Right lobe of liver (tissue), 6 donors: ENCODE data around the gene FOXR1. TPM values are rescaled to one million over a fixed set of nuclear protein-coding genes. Genes with fewer than 3 reads are reported as not detected.
A peak's percentile ranks its signal among the peaks of the same experiment; 100 is the strongest.

Experiments used
- ATAC-seq, 4 donors: fragments of 200-7000 bp; cut with Tn5 transposase; one replicate each; pipeline ENCODE4 v1.9.1; 2020; ENCODE audit warnings: mild to moderate bottlenecking in 4 of 4, moderate library complexity in 4 of 4
- DNase-seq, 3 donors: peaks; one replicate each; pipeline ENCODE4 v3.0.0-alpha.2; 2020
- H3K27ac ChIP-seq, 3 donors: fragments of 200-600 bp; one replicate each; pipeline ENCODE4 v1.8.0; 2022
- H3K27me3 ChIP-seq, 2 donors: fragments of 200-600 bp; one replicate each; pipeline ENCODE4 v1.8.0; 2022
- H3K36me3 ChIP-seq, 4 donors: fragments of 200-600 bp; sonication (generic) in 1 of 4; one replicate each; pipeline versions ENCODE4 v1.5.1 to v1.8.0; 2017 to 2022; ENCODE audit warnings: control low read depth in 1 of 4
- H3K4me1 ChIP-seq, 4 donors: fragments of 200-600 bp; sonication (generic) in 1 of 4; one replicate each; pipeline versions ENCODE4 v1.5.1 to v1.8.0; 2017 to 2022; ENCODE audit warnings: control low read depth in 1 of 4
- H3K4me3 ChIP-seq, 3 donors: fragments of 200-600 bp; one replicate each; pipeline ENCODE4 v1.8.0; 2022
- H3K9me3 ChIP-seq, 4 donors: fragments of 200-600 bp; sonication (generic) in 1 of 4; one replicate each; pipeline versions ENCODE4 v1.5.1 to v1.8.0; 2017 to 2022; ENCODE audit warnings: control low read depth in 1 of 4
- CTCF ChIP-seq, 4 donors: fragments of 200-600 bp in 3 of 4; fragments of 450-650 bp in 1 of 4; IDR thresholded peaks; one replicate each; pipeline versions ENCODE4 v1.5.1 to v1.8.0; 2016 to 2022; ENCODE audit warnings: antibody characterized with exemption in 4 of 4, mild to moderate bottlenecking in 2 of 4
- POLR2A ChIP-seq: fragments of 450-650 bp; IDR thresholded peaks from one replicate; pipeline ENCODE4 v1.6.1; 2017; ENCODE audit warnings: antibody characterized with exemption, mild to moderate bottlenecking
- WGBS: methylation state at CpG from one replicate; pipeline ENCODE4 v1.1.6; 2018; ENCODE audit warnings: low coverage, low lambda C conversion rate; ENCODE audit not compliant: insufficient coverage; ENCODE audit errors: missing lambda C conversion rate; 5-methylcytosine and 5-hydroxymethylcytosine counted together
- intact Hi-C, 2 donors: fragments of 100-400 bp; cut with DNase I; formaldehyde crosslinking; loops; one replicate each; pipeline versions ENCODE4 v1.11.2 to v1.14.1; 2022
- total RNA-seq, 6 experiments: library from RNA; depleted of rRNA in 2 of 6; stranded (reverse); fragments of >200 nt in 2 of 6; fragmentation: NEBNext Ultra II Directional in 3 of 6; extraction: Animal tissue kit (Norgen Biotek cat#: 25700) in 3 of 6; gene quantifications; one replicate each; pipeline versions ENCODE4 v1.1.0 to v1.2.4, GENCODE V29; 2016 to 2023
- donor health status: DM: no; HTN: yes; CAD: no.
- donor health status: DM: no; HTN: no; CAD: no.
- donor health status: DM: no; HTN: no; CAD: no.
- donor health status: DM: no; HTN: yes; CAD: no.
- donor health status: DM: no; HTN: yes; CAD: no.

FOXR1 gene
- total RNA-seq, 6 experiments from 2014 or later = not detected

GRCh38 chr11:119018074-119018938, 46.7 kb downstream of the FOXR1 start, which contains the start of the genes RPS25 and TRAPPC4:
RPS25 (minus strand) TSS chr11:119018343; CDS start chr11:119018284, 59 bp downstream.
TRAPPC4 (plus strand) TSS chr11:119018766; CDS start chr11:119018796, 30 bp downstream.
- H3K4me1 ChIP-seq = peaks cover 0 to 51% (median 23%) of the 10 kb centered on the region in 4 donors
- intact Hi-C loops = no loop called here

DNA sequence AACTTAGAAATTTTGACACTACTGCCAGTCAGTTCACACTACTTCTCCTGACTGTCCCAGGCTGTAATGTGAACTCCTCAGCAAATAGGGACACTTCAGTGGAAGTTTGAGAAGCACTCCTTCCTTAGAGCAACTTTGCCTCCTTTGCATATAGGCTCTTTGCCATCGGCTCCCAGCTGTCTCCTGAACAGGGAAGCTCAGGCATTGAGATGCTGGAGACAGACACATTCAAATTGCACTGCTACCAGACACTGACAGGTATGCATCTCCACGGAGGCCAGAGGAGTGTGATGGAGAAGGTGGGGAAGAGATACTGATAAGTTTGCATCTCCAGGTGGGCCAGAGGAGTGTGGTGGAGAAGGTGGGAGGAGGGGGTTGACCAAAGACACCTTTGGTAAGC, 48.4 kb downstream of the FOXR1 start:
- ATAC-seq (no peak), DNase-seq (no peak)
- peak overlapping the region in 1 of 3 donors; percentile 85 for H3K27ac ChIP-seq
- peaks cover 0 to 68% (median 31%) of the 10 kb centered on the region in 4 donors for H3K4me1 ChIP-seq
- intact Hi-C loops = no loop called here
- TF ChIP-seq CTCF (IDR thresholded peaks at IDR 0.05) = no peak
- TF ChIP-seq POLR2A = no peak
- 20% methylated on average over 2 of the region's 2 CpGs for WGBS
- H3K36me3 ChIP-seq = peaks cover 0 to 45% (median 14%) of the 10 kb centered on the region in 4 donors
- peak overlapping the region; percentile 77 to 90 (median 81) for H3K4me3 ChIP-seq
- no peaks in the 10 kb centered on the region for H3K9me3 ChIP-seq
- no peaks in the 10 kb centered on the region for H3K27me3 ChIP-seq

More at GRCh38 chr11:119018074-119018938, 46.7 kb downstream of the FOXR1 start, which contains the start of the genes RPS25 and TRAPPC4:
- ATAC-seq (peak; percentile 82 to 92 (median 86)), DNase-seq (peak; percentile 95 to 97 (median 96))
- no peaks in the 10 kb centered on the region for H3K27me3 ChIP-seq
- under 1% methylated on average over 54 of the region's 63 CpGs for WGBS
- peaks cover 0 to 44% (median 14%) of the 10 kb centered on the region in 4 donors for H3K36me3 ChIP-seq
- no peaks in the 10 kb centered on the region for H3K9me3 ChIP-seq
- H3K27ac ChIP-seq = peak within 1 kb of the TSS; percentile 64 to 85 (median 85)
- peak in 1 of 4 donors; percentile 16 for TF ChIP-seq CTCF (IDR thresholded peaks at IDR 0.05)
- peak; percentile 63 for TF ChIP-seq POLR2A
- H3K4me3 ChIP-seq = peak within 1 kb of the TSS; percentile 77 to 90 (median 81)

DNA sequence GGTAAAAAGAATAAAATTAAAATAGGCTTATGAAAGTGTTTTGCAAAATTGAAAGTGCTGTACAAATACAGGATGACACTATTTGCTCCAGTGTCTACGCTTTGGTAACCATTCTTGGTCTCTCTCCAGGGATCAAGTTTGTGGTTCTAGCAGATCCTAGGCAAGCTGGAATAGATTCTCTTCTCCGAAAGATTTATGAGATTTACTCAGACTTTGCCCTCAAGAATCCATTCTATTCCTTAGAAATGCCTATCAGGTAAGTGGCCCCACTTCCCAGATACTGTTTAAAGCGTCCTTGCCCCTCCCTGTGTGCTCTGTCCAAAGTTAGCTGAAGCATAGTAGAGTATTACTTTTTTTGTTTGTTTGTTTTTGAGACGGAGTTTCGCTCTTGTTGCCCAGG, 50.1 kb downstream of the FOXR1 start:
- intact Hi-C loops = no loop called here
- H3K36me3 ChIP-seq = peaks cover 0 to 38% (median 10%) of the 10 kb centered on the region in 4 donors
- no peak overlapping the region for H3K4me3 ChIP-seq
- TF ChIP-seq POLR2A (no peak), CTCF (IDR thresholded peaks at IDR 0.05) (no peak)
- WGBS = 23% methylated on average over 4 of the region's 5 CpGs
- H3K9me3 ChIP-seq = no peaks in the 10 kb centered on the region
- DNase-seq (no peak), ATAC-seq (no peak)
- H3K27me3 ChIP-seq = no peaks in the 10 kb centered on the region
- peaks cover 0 to 78% (median 35%) of the 10 kb centered on the region in 4 donors for H3K4me1 ChIP-seq
- peak overlapping the region; percentile 16 to 61 (median 45) for H3K27ac ChIP-seq

- H3K27me3 ChIP-seq = no peaks in the 10 kb centered on the region
- H3K27ac ChIP-seq = peak overlapping the region in 1 of 3 donors; percentile 62
- DNase-seq (no peak), ATAC-seq (no peak)
- peaks cover 0 to 76% (median 31%) of the 10 kb centered on the region in 4 donors for H3K4me1 ChIP-seq
- peaks cover 0 to 32% (median 15%) of the 10 kb centered on the region in 4 donors for H3K36me3 ChIP-seq
- intact Hi-C loops = no loop called here
- H3K9me3 ChIP-seq = no peaks in the 10 kb centered on the region
- TF ChIP-seq POLR2A = no peak
- H3K4me3 ChIP-seq = no peak overlapping the region
Measured at GRCh38 chr11:119023741-119024140, 52.2 kb downstream of the FOXR1 start.
